ENCODE data around the gene ANGPTL8. TPM values are rescaled to one million over a fixed set of nuclear protein-coding genes. Genes with fewer than 3 reads are reported as not detected.

Gene ANGPTL8
- total and polyA plus RNA-seq, 12 donors = 0.34 to 13.0 (median 1.7) TPM; not detected in 6

DNA sequence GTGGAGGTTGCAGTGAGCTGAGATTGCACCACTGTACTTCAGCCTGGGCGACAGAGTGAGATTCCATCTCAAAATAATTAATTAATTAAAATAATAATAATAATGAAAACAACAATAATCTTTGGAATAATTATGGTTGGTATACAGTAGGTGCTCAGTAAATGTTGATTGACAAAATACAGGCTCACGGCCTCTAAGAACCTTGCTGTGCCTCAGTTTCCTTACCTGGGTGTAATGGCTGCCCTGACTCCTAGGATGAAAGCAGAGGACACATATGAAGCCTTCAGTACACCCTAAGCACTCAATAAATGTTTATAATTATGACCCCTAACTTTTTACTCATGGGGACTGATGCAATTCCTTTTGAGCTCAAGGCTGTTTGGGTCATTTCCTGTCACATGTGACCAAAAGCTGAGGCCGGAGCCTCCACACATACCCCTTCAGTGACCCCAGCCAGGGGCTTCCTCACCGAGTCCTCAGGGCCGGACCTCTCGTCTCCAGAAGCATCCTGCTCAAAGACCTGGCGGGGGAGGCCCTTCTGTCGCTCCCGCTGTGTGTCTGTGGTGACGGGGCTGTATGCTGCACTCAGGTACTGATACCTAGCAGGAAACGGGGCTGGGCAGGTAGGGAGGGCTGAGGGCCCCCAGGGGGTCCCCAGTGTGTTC is 12.4 kb downstream of the ANGPTL8 start:
- DNase-seq (no peak), ATAC-seq (peak in 2 of 8 donors; percentile 14 to 18)
- WGBS, 2 donors = 71 to 81% methylated on average over 11 of the region's 11 CpGs
- intact Hi-C loops (cut with DNase I) = no loop called here
- TF ChIP-seq, protein P1, sequence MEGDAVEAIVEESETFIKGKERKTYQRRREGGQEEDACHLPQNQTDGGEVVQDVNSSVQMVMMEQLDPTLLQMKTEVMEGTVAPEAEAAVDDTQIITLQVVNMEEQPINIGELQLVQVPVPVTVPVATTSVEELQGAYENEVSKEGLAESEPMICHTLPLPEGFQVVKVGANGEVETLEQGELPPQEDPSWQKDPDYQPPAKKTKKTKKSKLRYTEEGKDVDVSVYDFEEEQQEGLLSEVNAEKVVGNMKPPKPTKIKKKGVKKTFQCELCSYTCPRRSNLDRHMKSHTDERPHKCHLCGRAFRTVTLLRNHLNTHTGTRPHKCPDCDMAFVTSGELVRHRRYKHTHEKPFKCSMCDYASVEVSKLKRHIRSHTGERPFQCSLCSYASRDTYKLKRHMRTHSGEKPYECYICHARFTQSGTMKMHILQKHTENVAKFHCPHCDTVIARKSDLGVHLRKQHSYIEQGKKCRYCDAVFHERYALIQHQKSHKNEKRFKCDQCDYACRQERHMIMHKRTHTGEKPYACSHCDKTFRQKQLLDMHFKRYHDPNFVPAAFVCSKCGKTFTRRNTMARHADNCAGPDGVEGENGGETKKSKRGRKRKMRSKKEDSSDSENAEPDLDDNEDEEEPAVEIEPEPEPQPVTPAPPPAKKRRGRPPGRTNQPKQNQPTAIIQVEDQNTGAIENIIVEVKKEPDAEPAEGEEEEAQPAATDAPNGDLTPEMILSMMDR (IDR thresholded peaks at IDR 0.05) = no peak
- Histone ChIP-seq H3K36me3 (peaks cover 0 to 62% (median 22%) of the 10 kb centered on the region in 9 donors), H3K4me3 (peak overlapping the region in 1 of 10 donors; percentile 5), H3K27me3 (no peaks in the 10 kb centered on the region), H3K9me3 (no peaks in the 10 kb centered on the region), H3K4me1 (peaks cover 35 to 83% (median 64%) of the 10 kb centered on the region in 9 donors), H3K27ac (peak overlapping the region; percentile 61 to 95 (median 86))

DNA sequence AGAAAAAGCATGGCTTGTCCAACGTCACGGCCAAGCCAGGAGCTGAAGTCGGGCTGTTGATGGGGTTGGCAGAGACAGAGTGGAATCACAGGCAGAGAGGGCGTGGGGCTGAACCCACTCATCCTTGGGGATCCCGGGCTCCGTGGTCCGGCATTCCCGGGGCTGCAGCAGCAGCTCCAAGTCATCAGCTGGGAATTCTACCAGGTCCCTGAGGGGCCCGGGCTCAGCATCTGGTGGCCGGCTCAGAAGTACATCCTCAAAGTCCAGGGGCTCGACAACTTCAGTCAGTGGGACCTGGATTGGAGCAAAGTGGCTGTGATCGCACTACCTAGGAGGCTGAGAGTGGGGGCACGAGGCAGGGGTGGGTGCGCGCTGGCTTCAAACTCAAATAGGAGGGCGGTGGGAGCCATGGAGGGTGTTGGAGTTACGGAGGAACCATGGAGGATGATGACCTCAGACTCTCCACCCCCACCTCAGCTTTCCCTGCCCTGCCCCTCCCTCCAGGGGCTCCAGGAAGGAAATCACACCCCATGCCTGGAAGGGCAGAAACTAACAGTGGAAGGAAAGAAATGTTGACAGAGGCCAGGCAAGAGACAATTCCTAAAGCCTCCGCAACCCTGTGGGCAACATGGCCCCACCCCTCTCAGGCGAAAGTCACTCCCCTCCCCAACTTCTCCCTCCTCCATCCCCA is 13.4 kb downstream of the ANGPTL8 start:
- TF ChIP-seq, protein P1 (IDR thresholded peaks at IDR 0.05) = no peak
- intact Hi-C loops (cut with DNase I) = no loop called here
- Histone ChIP-seq H3K4me1 (peaks cover 26 to 80% (median 56%) of the 10 kb centered on the region in 9 donors), H3K27ac (peak overlapping the region; percentile 61 to 95 (median 86)), H3K27me3 (no peaks in the 10 kb centered on the region), H3K36me3 (peaks cover 0 to 55% (median 22%) of the 10 kb centered on the region in 9 donors), H3K9me3 (no peaks in the 10 kb centered on the region), H3K4me3 (peak overlapping the region in 4 of 10 donors; percentile 11 to 25 (median 21))
- 63 to 70% methylated on average over 19 of the region's 19 CpGs for WGBS, 2 donors
- DNase-seq (peak in 1 of 2 donors; percentile 62), ATAC-seq (peak; percentile 18 to 82 (median 58))

DNA sequence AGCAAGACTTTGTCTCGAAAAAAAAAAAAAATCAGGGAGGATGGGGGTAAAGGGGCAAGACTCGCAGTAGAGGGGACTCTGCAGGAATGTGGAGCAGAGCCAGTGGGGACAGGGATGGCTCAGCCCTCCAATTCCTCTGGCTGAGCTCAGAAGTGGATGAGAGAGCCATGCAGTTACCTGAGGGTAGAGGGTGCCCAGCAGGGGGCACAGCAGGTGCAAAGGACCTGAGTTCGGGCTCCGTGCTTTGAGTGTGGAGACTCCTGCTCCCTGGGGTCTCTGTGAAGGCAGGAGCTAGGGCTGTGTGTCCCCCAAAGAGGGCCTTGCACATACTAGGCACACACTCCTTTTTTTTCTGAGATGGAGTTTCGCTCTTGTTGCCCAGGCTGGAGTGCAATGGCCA is 15.2 kb downstream of the ANGPTL8 start:
- WGBS, 2 donors = 88 to 91% methylated on average over 5 of the region's 5 CpGs
- Histone ChIP-seq H3K27ac (peak overlapping the region in 8 of 10 donors; percentile 77 to 95 (median 88)), H3K4me3 (no peak overlapping the region), H3K4me1 (peaks cover 18 to 75% (median 50%) of the 10 kb centered on the region in 9 donors), H3K27me3 (no peaks in the 10 kb centered on the region), H3K9me3 (no peaks in the 10 kb centered on the region), H3K36me3 (peaks cover 0 to 40% (median 22%) of the 10 kb centered on the region in 9 donors)
- TF ChIP-seq, protein P1 (IDR thresholded peaks at IDR 0.05) = peak in 6 of 9 donors; percentile 11 to 28 (median 14)
- ATAC-seq = no peak
- intact Hi-C loops (cut with DNase I) = no loop called here
- no peak for DNase-seq

DNA sequence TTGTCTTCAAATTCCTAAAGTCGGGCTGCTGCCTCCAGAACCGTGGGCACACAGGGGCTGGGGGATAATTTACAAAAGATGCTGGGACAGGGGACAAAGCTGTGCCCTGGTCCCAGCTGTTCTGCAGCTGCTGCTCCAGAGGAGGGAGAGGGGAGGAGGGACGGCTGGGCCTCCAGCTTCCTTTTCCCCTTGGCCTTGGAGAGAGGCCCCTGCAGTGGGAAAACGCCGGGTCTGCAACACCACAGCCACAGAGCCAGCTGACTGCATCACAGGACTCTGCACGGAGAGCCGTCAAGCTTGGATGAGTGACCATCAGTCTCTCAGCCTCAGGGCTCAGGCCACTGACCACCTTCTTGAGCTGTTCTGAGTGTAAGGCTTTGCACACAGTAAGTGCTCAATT is 16.8 kb downstream of the ANGPTL8 start:
- peak overlapping the region; percentile 41 to 95 (median 80) for H3K27ac ChIP-seq

More for the DNA sequence above, 16.8 kb downstream of the ANGPTL8 start:
- H3K27me3 ChIP-seq = peaks cover 0 to 5% (median 0%) of the 10 kb centered on the region in 7 donors
- WGBS, 2 donors = 18 to 26% methylated on average over 7 of the region's 7 CpGs
- H3K36me3 ChIP-seq = peaks cover 0 to 25% (median 11%) of the 10 kb centered on the region in 9 donors
- no peaks in the 10 kb centered on the region for H3K9me3 ChIP-seq
- H3K4me1 ChIP-seq = peaks cover 18 to 79% (median 50%) of the 10 kb centered on the region in 9 donors
- TF ChIP-seq, protein P1 (IDR thresholded peaks at IDR 0.05) = no peak
- DNase-seq (peak; percentile 68 to 80), ATAC-seq (peak; percentile 56 to 86 (median 72))
- peak overlapping the region in 2 of 10 donors; percentile 3 to 10 for H3K4me3 ChIP-seq
- intact Hi-C loops (cut with DNase I) = no loop called here

Data from heart right ventricle (tissue), 16 donors.